ENCODE measurements around the gene NCOA7.
"Not testable (repeated sequence)": the region's sequence is repeated elsewhere in the genome, so short reads cannot be mapped to it uniquely, and the experiment has no call there.

The NCOA7 gene

DNA sequence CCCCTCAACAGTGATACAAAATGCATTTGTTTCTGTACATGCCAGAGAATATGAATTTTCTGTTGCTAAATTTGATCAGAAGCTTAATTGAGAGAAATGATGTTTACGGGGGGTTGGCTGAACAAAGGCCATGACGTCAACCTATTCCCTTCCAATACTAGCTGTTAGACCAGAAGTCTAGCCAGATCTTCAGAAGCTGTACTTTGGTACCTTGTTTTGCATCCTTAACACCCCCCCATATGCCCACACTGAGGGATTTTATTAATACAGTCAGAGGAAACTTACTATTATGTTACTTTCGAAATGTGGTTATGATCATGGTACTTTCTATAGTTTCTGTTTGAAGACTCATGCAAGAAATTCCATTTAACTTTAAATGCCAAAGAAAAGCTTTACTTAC, 3.1 kb downstream of the NCOA7 start:
- no peak for DNase-seq

DNA sequence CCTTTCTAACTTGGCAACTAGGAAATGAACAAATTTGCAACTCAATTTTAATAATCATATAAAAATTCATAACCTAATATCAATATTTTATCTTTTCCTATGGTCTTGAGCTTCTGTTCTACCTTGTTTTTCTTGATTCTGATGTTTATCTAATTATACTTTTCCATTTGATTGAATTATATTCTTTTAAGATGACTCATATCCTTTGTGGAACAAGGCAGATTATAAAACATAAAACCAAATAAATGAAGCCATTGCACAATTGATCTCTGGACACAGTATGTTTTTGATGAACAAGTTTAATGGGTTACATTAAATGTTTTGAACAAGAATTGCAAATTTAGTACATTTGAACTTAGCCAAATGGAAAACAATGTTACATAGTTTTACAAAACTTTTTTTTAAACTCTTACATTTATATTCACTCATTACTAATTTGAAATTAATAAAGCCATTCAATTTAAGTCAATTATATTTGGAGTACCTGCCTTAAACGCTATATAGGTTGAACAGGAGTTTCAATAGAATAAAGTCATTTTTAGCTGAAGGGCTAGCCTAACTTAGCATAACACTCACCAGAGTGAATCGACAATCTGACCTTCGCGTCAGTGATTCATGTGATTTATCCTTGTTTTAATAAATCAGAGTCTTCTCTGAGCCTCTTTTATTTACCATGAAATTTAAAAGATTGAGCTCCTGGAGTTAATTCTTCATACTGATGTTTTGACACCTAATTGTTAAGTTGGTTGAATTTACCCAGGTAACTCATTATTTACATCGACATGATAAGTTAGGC, 3.8 kb downstream of the NCOA7 start:
- no peak for DNase-seq

DNA sequence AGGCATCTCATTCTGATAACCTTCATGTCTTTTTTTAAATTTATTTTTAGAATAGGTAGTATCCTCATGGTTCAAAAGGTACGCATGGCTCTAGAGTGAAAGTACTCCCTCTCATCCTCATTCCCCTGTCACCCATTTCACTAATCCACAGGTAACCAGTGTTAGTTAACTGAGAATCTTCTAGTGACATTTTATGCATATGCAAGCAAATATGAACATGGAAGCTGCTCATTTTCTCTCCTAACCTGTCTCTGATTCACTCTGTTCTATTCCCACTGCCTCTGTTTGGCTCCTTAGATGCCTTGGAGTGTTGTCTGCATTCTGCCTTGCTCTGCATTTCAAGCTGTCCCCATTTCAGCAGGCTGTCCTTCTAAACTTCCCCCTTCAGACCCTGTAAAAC, 4.5 kb downstream of the NCOA7 start:
- no peak for DNase-seq

DNA sequence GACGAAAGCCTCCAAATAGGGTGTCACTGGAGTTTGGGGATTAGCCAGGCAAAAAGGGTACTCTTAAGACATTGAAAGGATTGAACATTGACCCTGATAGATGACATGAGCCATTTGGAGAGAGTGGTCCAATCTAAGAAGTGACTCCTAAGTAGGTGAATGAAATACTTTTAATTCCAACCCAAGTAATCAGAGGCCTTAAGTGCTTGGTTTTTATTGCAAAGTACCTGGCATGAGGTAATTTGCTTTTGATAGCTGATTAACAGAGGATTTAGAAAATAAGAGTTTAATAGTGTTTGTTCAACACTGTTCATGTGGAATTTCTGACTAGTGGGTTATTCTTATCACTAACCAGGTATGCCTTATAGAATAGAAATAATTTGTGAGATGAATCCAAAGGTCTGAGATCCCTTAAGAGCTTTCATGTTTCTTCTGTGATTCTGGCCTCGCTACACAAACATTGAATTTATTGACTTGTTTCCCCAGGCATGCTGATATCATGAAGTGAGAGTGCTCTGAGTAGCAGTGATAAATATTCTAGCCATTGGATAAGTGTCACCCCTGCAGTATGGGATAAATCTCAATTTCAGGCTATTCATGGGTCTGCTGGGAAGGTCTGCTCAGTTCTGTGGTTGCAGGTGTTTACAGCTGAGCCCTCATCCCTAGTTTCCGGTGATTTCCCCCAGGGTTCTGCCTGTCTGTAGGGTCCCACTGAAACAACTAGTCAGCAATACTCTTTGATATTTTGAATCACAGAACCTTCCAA, 6.5 kb downstream of the NCOA7 start:
- DNase-seq, result no peak

DNA sequence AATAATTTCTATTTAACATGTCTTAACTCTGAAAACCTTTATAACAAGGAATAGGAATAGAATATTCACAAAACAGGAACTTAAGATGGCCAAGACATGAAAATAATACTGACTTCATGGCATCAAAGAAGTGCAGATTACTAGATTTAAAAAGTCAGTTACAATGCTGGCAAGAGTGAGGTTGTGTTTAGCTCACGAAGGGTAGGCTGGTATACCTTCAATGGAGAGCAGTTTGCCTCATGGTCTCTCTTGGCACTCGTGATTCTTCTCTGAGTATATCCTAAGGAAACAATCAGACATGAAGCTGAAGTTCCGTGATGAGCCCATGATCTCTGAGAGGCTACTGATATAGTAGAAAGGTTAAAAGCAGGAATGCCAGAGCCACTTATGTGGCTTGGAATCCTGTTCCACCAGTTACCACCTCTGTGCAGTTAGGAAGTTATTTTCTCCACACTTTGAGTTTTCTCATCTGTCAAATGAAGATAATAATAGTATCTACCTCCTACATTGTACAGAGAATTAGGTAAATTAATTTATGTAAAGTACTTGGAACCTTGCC, 7.2 kb downstream of the NCOA7 start:
- no peak for DNase-seq

DNA sequence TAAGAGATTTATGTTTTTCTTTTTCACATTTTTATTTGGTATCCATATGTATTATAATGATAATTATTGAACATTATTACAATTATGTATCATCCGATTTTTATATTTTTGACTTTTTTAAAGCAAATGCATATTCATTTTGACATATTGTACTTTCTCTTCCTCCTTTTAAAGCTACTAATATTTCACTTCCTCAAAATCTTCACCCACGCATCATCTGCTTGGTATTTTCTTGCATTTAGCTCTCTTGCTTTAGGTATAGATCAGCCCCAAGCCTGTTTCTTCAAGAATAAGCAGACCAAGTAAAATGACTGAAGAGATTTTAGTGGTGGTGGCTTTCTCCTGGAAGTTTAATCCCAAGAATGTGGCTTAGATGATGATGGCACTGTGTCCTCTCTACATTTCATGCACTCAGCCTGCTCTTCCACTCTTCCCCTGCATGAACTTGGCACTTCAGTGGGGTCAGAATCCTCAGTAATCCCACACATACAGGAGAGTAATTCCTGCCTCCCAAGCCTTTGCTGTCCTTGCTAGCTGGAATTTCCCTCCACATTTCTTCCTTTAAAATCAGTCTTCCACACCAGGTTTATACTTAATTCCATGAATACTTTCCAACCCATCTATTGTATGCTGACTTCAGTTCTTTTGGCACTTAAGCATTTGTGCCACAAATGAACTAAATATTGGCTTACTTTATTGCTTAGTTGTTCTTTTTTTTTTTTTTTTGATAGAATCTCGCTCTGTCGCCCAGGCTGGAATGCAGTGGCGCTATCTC, 8.2 kb downstream of the NCOA7 start:
- no peak for DNase-seq

DNA sequence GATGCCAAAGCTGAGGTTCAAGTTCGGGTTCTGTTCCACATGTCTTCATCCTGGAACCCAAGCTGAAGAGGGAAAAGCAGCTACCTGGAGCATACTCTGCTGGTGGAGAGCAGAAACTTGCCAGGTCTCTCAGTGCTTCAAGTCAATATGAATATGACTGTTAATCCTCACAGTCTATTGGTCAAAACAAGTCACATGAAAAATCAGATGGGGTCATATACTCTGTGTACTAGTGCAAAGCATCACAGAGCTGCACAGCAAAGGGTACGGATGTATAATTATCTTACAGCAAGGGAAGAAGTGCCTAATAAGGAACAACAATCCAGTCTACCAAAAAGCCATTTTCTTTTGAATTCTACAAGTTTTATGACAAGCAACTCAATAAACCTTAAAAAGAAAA, 11.6 kb downstream of the NCOA7 start:
- DNase-seq, result no peak

DNA sequence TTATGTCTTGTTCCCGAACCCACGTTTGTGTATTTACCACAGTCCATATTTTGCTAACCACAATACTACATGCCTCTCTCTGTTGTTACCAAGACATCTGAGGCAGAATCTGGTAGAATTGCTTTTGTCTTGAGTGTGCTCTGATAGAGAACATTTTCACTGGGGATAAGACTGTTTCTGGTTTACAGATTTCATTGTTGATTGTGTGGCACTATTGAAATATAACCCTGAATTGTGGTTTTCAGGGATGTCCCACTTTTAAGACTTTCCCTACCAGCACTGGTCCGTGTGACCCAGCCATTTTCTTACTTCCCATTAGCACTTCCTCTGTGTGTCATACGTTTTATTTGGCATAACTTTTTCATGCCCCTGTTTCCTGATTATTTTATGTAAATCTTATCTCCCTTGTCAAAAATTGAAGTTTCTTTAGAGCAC, 12.2 kb downstream of the NCOA7 start:
- no peak for DNase-seq

DNA sequence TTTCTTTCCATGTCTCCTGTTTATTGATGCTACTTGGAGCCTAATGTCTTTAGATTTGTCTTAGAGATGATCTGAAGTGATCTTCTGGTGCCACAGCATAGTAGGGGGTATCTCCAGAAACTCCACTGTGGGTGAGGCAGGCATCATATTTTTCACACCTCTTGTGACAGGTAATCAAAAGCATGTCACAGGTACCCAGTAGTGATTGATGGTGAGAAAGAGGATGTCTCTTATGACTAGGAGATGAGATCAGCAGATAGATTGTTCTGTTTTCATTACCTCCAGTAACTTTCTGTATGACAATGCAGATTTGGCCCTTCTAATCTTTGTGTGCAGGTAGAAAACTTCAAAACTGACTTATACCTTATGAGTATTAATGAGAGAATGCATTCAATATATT, 13.5 kb downstream of the NCOA7 start:
- no peak for DNase-seq

DNA sequence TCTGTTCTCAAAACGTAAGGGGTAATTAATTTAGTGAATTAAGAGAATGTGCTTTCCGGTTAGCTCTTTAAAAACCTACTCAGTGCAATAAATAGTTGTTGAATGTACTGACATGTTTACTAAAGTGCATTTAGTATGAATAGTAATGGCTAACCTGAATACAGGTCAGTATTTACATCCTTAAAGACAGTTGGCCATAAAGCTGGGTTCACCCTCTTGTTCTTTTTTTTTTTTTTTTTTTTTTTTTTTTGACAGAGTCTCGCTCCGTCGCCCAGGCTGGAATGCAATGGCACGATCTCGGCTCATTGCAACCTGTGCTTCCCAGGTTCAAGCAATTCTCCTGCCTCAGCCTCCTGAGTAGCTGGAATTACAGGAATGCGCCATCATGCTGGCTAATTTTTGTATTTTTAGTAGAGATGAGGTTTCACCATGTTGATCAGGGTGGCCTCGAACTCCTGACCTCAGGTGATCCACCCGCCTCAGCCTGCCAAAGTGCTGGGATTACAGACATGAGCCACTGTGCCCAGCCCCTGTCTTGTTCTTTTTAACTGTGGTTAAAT, 14.2 kb downstream of the NCOA7 start:
- DNase-seq, result not testable (repeated sequence)

DNA sequence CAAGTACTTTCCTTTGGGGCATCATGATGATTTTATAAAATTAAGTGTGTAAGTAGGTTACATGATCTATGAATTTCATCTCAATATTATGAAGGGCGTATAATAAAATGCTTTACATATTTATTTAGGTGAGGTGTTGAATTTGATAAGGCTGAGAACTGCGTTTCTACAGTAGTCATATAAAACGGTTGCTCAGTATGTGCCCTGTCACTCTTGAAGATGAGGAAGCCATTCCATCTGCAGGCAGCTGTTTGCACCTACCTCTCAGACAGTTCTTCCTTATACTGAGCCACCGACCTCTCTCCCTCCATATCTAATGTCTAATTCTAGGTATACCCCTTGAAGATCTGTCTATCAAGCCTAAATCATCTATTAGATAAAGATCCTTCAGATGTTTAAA, 16.1 kb downstream of the NCOA7 start:
- no peak for DNase-seq

DNA sequence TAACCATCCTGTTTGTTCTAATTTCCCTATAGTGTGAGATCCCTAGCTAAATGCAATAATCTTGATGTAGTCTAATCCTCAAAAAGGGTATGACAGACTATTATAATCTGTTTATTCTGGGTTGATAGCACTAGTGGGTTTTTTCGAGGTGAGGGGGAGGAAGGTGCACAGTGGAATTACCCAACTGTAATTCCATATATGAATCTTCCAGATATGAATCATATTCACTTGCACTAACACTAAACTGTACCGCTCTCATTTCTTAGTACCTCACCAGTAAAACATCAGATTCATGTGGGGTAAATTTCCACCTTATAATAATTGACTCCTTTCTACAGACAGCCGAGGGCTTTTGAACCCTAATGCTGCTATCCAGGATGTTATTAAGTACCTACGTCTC, 16.5 kb downstream of the NCOA7 start:
- DNase-seq, result no peak

DNA sequence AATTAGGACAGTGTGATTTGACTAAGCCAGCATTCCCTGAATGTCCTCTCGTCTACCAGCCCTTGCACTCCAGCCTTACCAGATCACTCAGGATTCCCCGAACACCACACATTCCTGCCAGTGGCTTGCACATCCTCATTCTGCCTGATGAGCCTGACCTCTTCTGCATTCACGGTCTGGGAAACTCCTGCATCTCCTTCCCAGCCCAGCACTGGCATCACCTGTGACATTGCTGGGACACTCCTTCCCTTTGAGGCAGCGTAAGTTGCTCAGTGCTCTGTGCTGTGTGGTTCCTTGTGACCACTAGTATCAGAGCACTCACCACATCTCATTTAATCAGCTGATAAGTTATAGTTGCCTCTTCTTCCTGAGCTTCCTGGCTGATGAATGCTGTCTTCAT, 17.3 kb downstream of the NCOA7 start:
- DNase-seq, result no peak

DNA sequence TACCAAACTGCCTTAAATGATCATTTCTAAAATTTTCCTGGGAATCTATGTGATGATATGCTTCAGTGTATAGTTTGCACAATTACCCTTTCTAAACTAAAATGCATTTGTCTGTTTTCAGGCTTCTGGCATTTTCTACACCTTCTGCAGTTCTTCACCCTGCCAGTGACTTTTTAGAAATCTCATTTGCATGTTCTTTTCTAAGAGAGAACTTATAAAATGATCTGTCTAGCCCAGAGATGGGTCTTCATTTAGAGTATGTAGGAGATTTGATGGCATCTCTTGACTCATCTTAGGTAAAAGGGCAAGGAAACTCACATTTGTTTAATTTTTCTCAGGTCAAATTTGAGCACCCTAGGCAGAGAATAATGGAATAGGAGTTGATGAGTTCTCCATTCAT, 17.8 kb downstream of the NCOA7 start:
- DNase-seq, result no peak

DNA sequence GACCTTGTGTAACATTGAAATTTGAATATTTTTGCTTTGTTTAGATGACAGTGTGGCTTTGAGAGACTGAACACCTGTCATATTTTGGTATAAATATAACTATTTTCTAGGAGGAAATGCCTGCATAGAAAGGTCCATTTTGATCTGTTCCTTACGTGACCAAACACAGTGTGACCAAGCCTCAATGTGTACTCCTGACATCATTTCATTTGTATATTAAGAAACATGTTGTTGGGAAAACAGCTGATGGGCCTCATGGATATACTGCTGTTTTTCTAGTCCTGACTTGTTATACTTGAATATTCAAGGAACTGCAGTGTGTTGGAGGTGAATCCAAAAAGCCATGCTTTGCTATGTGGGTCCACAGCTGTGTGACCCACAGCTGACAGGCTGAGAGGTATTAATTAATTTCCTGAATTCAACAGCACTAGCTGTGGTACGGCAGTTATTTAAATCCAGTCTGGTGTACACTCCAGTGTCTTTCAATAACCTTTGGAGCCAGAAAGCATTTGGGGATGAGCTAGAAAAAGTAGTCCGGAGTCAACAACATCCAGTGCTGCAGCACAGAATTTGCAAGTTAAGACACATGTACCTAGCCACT, 18.9 kb downstream of the NCOA7 start:
- DNase-seq, result no peak

DNA sequence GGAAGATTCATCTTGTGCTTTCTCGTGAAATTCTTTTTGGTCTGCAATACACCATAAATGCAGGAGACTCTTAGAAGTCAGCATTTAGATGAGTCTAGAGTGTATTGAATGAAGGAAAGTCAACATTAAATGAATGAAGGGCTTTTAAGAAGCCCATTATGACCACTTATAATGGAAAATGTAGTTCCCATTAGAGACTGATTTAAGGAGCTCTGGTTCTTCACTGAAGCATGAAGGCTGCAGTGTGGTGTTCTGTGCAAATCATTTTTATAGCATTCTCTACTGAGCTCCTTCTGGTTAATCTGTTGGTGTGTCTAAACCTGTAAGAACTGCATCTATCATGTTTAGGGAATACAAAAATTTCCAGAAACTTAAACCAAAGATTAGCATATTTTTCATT, 19.7 kb downstream of the NCOA7 start:
- DNase-seq, result no peak

DNA sequence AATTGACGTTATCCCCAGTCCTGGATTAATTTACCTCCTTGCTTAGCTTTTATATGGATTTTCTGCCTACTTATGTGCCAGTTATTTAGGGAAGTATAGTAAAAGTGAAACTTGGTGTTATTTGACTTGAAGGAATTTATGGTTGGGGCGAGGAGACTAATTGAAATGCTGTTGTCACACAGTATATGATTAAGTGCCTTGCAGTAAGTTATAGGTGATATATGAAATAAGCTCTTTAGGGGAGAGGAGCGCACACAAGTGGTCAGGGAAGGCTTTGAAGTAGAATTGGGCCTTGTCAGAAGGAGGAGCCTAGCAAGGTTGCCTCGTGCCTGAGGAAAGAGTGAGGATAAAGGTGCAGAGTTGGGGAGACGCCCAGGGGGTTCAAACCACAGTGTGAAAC, 20.5 kb downstream of the NCOA7 start:
- DNase-seq, result no peak

DNA sequence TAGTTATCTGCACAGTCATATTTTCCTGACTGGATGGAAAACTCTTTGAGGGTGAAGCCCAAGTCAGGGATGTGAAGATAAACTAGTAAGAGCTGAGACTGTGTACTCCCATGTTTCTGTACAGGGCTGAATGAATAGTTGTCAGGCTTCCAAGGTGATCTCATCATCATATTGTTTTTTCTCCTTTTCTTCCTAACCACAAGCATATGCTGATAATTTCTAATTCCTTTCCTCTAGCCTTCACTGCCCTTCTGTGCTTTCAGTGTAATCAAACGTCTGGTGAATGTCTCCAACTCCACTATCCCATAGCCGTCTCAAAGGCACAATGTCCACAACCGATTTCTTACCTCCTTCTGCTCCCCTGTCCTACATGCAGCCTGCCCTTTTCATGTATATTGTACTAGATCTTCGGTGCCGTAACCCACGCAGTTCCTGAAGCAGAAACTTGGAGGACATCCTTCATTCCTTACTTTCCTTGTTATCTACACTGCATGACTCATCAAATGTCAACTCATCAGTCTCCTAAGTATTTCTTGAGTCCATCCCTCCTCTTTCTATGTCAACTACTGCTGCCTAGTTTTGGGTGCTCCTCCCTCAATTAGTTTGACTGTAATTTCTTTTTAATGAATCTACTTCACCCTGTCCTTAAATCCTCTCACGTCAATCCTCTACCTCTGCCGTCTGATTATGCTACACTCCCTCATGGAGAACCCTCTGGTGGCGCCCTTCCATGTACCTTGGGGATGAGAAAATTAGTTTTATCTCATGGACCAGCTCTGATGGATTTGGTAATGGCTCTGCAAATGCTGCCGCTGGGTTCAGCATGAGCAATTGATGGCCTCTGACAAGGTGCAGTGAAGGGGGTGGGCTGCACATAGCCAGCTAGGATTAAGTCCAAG, 21.9 kb downstream of the NCOA7 start:
- no peak for DNase-seq

DNA sequence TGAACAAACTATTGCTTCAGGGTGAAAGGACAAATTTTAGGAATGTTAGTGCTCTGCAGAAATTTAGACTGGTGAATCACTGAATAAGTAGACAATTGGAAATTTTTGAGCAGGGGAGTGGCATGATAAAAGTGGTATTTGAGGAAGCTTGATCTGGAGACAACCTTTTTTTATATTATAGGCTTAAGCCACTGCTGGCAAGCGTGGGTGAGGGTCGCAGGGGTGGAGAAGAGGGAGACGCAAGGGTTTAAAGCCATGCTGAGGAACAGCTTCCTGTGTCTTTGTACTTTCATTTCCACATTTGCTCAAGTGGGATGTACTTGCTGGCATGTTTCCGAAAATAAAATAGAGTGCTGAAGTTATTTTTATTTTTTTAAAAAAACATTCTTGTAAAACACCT, 23.7 kb downstream of the NCOA7 start:
- DNase-seq, result no peak

DNA sequence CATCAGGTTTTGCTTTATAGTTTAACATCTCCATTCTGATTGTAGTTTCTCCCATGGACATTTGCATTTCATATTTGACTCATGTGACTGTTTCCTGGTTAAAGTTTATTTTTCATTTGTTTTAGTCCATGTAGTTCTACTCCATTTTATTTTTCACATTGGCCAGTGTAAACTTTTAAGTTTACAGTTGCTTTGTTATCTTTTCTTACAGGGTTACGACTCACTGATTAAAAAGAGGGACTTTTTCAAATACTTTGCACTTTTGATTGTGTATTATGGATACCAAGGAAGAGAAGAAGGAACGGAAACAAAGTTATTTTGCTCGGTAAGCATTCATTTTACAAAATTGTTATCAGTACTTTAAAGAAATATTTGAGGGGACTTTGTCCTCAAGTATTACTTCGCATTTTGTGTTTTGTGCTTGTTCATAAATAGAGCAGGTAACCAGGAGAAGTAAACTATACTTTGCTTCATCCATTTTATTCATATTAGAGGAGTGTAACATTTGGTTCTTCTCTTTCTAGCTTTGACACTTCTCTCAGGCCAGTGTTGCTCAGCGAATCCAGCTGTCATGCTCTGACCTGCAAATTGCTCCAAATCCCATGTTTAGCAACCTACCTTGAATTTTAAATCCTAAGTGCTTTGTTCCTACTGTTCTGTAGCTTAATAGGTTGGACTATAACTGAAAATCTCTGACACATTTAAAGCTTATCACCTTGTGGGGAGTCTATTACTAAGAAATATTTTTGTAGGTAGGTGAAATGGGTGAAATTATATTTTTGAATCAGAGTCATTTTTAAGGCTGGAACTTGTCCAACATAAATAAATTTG, 24.5 kb downstream of the NCOA7 start:
- no peak for DNase-seq
